H1 (cell line): ENCODE data around the gene SCAMP4. TPM values are rescaled to one million over a fixed set of nuclear protein-coding genes. Genes with fewer than 3 reads are reported as not detected.

Experiments used
- ASH2L ChIP-seq: fragments of 200-600, 300-600 bp; sonication (generic); IDR thresholded peaks from one replicate; pipeline ENCODE4 v1.7.1; 2017; ENCODE audit warnings: low read length
- BCL11A ChIP-seq, 2 experiments: IDR thresholded peaks; one replicate each; pipeline ENCODE4 v1.6.1; 2011; ENCODE audit warnings: low read depth in 2 of 2, low read length in 2 of 2, mild to moderate bottlenecking in 2 of 2
- CBX8 ChIP-seq: fragments of 300-800, 300-1000 bp; sonication (generic); IDR thresholded peaks from 2 replicates; pipeline ENCODE4 v1.7.1; 2016; ENCODE audit warnings: low read depth, low read length, borderline replicate concordance
- CEBPB ChIP-seq: IDR thresholded peaks from 2 replicates; pipeline ENCODE4 v1.6.1; 2012; ENCODE audit warnings: low read depth, low read length
- CREB1 ChIP-seq: IDR thresholded peaks from 2 replicates; pipeline ENCODE4 v1.6.1; 2012; ENCODE audit warnings: inconsistent platforms
- CTBP2 ChIP-seq: IDR thresholded peaks from 2 replicates; pipeline ENCODE4 v1.7.0; 2011; ENCODE audit warnings: borderline replicate concordance, mild to moderate bottlenecking, moderate library complexity, mixed read lengths, low read length; ENCODE audit not compliant: insufficient read depth, insufficient read length
- NANOG ChIP-seq: IDR thresholded peaks from 2 replicates; pipeline ENCODE4 v1.6.1; 2011; ENCODE audit warnings: low read length, low read depth, mild to moderate bottlenecking, inconsistent platforms; ENCODE audit not compliant: insufficient read depth, poor library complexity, severe bottlenecking
- SAP30 ChIP-seq: fragments of 300-600 bp; sonication (generic); IDR thresholded peaks from 2 replicates; pipeline ENCODE4 v1.7.1; 2012; ENCODE audit warnings: low read length, moderate library complexity, mild to moderate bottlenecking, inconsistent platforms; ENCODE audit not compliant: insufficient read depth, insufficient replicate concordance
- TAF7 ChIP-seq: optimal IDR thresholded peaks from 2 replicates; pipeline ENCODE3; 2011; ENCODE audit warnings: low read depth, mild to moderate bottlenecking, inconsistent platforms, low read length, moderate library complexity, borderline replicate concordance
- TCF12 ChIP-seq: IDR thresholded peaks from 2 replicates; pipeline ENCODE4 v1.6.1; 2011; ENCODE audit warnings: low read depth, mild to moderate bottlenecking, low read length
- YY1 ChIP-seq: IDR thresholded peaks from 2 replicates; pipeline ENCODE4 v1.6.1; 2011; ENCODE audit warnings: low read depth, mild to moderate bottlenecking, low read length
- polyA plus RNA-seq, 7 experiments: library from polyadenylated mRNA; depleted of rRNA in 3 of 7; stranded (reverse) in 5 of 7; unstranded in 2 of 7; fragments of >200 nt in 5 of 7; fragments of 200-250 nt in 2 of 7; gene quantifications; 1 replicate in 5 of 7; 2 replicates in 1 of 7; 4 replicates in 1 of 7; pipeline versions ENCODE4 v1.2.1 to v1.2.3, GENCODE V29; 2011 to 2013; ENCODE audit warnings: missing spikeins in 2 of 7, mixed read lengths in 2 of 7
- total RNA-seq: library from RNA; stranded (reverse); fragmentation: NEBNext Ultra II Directional; extraction: Animal tissue kit (Norgen Biotek cat#: 25700); gene quantifications from 2 replicates; pipeline ENCODE4 v1.2.1, GENCODE V29; 2021

The SCAMP4 gene
- total and polyA plus RNA-seq, 2 of the 8 experiments (the other 6 are each of a cell fraction or from before 2014, with no cell fraction given), result 17.1 to 61.4 TPM

DNA sequence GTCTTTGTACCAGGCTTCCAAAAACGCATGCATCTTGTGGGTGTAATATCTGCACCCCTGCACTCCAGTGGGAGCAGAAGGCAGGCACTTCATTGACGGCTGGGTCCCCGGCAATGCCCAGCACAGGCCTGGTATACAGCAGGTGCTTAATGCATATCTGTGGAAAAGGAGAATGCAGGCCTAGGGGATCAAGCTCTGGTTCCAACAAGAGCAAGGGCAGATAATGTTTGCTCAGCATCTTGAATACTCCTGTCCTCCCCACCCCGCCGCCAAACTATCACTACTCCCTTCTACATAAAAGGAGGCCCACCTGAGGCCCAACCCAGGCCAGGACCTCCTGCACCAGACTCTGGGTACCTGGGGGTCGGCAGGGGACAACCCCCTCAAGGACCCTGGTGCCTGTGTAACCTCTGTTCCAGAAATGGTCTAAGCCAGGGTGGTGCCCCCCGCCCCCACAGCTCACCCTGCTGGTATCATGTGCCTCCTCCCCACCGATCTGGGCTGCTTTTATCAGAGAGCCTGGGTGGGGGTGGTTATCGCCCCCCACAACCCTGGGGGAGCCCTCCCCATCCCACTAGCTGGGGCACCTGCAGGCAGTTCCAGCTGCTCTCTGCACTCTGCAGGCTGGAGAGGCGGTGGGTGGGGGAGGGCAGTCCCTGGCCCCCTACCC, 46.7 kb upstream of the SCAMP4 start (continued):
- TF ChIP-seq SAP30 (no peak), CEBPB (no peak), BCL11A (IDR thresholded peaks at IDR 0.05; ENCODE audit: low read depth in 2 of 2, low read length in 2 of 2) (no peak), TCF12 (no peak), ASH2L (no peak), TAF7 (no peak), CBX8 (no peak), YY1 (no peak), NANOG (no peak), CREB1 (no peak), CTBP2 (no peak)
